Renal cortical epithelial cell (primary cell): Measurements from ENCODE around the gene CD74. TPM values are rescaled to one million over a fixed set of nuclear protein-coding genes. Genes with fewer than 3 reads are reported as not detected.

Experiments
- DNase-seq: peaks from one replicate; pipeline ENCODE4 v3.0.0-alpha.2; 2011; ENCODE audit warnings: low read depth
- total RNA-seq: library from RNA; depleted of rRNA; stranded (reverse); fragments of >200 nt; gene quantifications from 2 replicates; pipeline ENCODE4 v1.2.3, GENCODE V29; 2014

The CD74 gene
- total RNA-seq, 1 donor from 2014 or later: 42.5 TPM

- DNase-seq: peak; percentile 85
Measured at GRCh38 chr5:150410524-150411244, 2.0 kb downstream of the CD74 start.

GRCh38 chr5:150409638-150410523, 2.8 kb downstream of the CD74 start:
- DNase-seq: peak; percentile 90

GRCh38 chr5:150408231-150408943, 4.3 kb downstream of the CD74 start:
- DNase-seq: no peak

- DNase-seq: no peak
Measured at GRCh38 chr5:150407096-150407720, 5.5 kb downstream of the CD74 start.

GRCh38 chr5:150406723-150407095, 6.0 kb downstream of the CD74 start:
- DNase-seq: no peak

- DNase-seq: no peak
Measured at GRCh38 chr5:150406103-150406722, 6.5 kb downstream of the CD74 start.

GRCh38 chr5:150404941-150405816, 7.5 kb downstream of the CD74 start:
- no peak for DNase-seq

- no peak for DNase-seq
Measured at GRCh38 chr5:150404535-150404934, 8.2 kb downstream of the CD74 start.

- no peak for DNase-seq
Measured at GRCh38 chr5:150404121-150404520, 8.6 kb downstream of the CD74 start.

- DNase-seq: no peak
Measured at GRCh38 chr5:150402901-150403342, 9.8 kb downstream of the CD74 start.

- no peak for DNase-seq
Measured at GRCh38 chr5:150402229-150402773, 10.4 kb downstream of the CD74 start.

- DNase-seq: no peak
Measured at GRCh38 chr5:150401376-150402228, 11.1 kb downstream of the CD74 start.

- no peak for DNase-seq
Measured at GRCh38 chr5:150401076-150401375, 11.7 kb downstream of the CD74 start.

DNA sequence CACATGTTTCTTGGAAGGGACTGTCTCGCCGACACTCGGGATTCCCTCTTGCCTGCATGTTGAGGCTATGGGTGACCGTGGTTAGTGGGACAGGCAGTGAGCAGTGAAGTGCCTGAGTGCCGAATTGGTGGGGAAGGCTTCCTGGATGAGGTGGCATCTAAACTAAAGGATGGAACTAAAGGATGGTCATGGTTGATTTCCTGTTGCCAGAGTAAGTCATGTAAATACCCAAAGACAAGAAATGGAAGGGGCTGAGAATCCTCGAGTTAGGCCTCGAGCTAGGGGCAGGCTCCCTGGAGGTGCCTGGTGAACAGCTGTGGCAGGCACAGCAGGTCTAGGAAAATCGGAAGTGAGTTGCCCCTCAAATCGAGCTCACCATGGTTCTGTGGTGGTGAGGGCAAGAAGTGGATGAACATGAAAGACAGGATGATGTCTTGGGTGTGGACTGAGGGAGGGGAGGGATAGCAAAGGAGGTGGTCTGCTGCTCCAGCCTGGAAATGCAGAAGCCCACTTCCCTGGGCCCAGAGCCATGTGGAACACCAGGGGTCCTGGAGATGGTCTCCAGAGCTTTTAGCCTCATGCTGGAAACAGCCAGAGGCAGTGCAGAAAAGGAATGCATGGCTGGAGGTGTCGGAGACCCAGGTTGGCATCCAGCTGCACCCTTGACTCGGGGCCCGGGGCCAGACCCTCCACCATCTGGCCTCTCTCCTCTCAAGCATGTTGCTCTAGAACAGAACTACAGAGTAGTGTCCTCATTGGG, 12.2 kb downstream of the CD74 start:
- no peak for DNase-seq

DNA sequence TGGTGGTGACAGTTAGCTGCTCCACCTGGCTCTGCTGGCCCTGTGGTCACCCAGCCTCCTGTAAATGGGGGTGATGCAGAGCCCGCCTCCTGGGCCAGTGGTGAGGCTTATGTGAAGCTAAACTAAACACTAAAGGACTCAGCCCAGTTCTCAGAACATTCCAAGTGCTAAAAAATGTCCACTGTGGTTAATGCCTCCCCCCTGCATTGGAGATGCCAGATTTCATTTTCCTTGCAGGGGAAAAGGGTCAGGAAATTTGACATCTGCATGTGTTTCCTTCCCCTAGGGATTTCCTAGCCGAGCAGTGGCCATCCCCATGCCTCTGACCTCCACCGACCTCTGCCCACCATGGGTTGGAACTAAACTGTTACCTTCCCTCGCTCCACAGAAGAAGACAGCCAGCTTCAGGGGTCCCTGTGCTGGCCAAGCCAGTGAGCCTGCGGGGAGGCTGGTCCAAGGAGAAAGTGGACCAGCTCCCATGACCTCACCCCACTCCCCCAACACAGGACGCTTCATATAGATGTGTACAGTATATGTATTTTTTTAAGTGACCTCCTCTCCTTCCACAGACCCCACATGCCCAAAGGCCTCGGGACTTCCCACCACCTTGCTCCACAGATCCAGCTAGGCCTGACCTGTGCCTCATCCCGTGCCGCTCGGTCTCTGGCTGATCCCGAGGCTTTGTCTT, 13.0 kb downstream of the CD74 start:
- DNase-seq: no peak

GRCh38 chr5:150398722-150399523, 13.8 kb downstream of the CD74 start:
- no peak for DNase-seq
